ENCODE results near the gene GLRA1.
"Not testable (repeated sequence)": the region's sequence is repeated elsewhere in the genome, so short reads cannot be mapped to it uniquely, and the experiment has no call there.

Gene GLRA1

DNA sequence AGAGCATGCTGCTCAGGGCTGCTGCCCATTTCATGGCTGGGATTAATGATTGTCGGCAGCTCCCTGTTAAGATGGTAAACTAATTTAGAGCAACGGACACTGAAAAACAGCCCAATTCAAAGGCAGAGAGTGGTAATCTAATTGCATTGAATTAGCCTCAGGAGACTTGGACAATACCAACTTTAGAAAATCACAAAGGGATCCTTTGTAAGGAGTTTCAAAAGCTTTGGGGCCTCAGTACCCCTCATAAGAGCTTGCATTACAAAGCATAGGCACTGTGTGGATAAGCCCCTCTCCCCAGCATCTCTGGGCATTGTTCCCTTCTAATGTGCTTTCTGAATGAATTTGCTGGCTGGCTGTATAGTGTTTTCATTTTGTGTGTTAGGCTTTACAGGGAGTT, 6.7 kb downstream of the GLRA1 start:
- no peak for DNase-seq (ENCODE audit: low read depth in 2 of 2, low spot score in 1 of 2)

DNA sequence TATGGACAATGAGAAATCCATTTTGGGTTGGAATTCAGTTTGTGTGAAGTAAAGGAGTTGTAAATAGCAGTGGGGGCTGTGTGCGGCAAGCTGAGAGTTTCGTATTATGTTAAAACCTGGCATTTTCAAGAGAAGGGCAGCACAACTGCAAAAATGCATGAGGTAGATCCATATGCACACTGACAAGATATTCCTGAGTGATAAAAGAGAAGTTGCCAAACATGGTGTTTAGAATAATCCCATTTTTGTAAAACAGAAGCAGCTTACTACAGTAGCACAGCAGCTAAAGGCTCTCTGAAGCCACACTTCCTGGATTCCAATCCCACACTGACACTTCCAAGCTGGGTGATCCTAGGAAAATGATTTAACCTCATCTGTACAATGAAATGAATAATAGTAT, 11.2 kb downstream of the GLRA1 start:
- DNase-seq (ENCODE audit: low read depth in 2 of 2, low spot score in 1 of 2) = no peak

DNA sequence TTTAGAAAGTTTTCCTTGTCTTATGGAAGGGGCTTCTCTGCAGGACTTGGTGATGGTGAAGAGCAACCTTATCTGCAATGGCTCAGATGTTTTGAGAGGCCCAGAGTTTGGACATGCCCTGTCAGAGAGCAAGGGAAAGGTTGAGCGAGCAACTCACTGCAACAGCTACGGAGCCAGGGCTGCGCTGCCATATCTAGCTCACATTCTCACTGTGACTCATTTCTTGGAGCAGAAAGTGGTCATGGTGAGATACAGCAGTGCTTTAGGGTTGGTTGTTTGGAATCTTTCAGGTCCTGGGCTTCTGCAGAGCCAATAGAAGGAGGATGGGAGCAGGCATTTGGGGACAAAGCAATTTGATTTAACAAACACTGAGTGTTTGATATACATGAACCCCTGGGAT, 12.3 kb downstream of the GLRA1 start:
- DNase-seq (ENCODE audit: low read depth in 2 of 2, low spot score in 1 of 2) = no peak

DNA sequence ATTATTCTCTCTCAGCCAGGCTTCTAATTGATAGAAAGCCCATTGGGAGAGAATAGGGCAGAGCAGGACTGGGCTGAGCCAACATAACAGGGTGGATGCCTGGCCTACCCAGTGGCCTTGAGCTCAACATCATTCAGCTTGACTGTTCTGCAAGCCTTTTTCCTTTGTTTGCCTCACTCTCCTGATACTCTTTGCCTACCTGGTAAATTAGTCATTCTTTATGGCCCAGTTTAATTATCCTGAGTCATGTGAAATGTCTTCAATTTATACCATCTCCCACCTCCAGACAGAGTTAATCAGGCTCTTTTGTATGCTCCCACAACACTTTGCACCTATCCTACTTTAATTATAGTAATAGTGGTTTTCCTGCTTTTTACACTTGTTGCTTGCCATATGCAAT, 13.6 kb downstream of the GLRA1 start:
- no peak for DNase-seq (ENCODE audit: low read depth in 2 of 2, low spot score in 1 of 2)

DNA sequence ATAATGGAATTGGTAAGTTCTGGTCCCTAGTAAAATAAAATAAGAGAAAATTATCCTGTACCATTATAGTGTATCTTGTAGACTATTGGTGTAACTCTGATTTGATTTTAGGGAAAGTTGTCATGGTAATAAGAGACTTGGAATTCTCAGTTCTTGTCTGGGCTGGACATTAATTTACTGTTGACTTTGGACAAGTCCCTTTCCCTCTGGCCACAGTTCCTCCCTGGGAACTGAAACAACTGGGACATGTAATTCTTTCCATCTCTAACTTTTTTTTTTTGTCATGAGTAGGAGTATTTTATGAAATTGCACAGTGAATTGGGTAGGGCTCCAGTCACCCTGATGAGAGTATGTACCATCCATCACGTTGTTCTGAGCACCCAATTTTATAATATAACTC, 15.0 kb downstream of the GLRA1 start:
- DNase-seq (ENCODE audit: low read depth in 2 of 2, low spot score in 1 of 2) = no peak

DNA sequence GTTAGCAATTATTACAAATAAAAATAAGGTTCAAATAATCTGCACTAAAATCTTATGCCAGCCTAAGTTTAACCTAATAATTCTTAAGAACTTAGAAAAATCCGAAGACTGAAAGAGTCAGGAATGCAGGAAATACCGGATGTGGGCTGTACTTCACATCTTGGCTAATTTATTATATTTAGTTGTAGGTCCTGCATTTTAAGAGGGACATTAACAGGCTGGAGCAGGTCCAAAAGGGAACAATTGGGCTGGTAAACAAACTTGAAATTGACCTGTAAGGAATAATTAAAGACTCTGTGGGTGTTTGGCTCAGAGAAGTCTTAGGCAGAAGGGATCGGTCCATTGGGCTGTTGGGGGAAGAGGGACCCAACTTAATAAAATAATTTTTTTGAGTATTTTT, 18.4 kb downstream of the GLRA1 start:
- no peak for DNase-seq (ENCODE audit: low read depth in 2 of 2, low spot score in 1 of 2)

DNA sequence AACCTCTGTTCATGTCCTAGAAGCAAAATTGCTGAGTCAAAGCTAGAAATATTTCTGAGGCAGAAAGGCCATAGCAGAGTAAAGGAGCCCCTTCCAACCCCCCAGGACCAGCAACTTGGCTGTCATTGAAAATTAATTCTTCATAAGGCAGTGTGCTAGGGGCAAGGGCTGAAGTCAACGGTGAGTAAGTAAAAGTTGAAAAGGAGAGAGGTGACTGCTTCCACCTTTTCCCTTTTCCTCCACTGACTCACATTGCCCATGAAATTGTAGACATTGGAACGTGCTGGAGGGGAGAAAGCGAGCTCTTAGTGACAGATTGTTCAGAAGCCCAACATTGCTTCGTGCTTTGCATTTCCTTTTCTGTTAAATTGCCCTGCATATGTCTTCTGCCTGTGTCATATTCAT, 19.1 kb downstream of the GLRA1 start:
- no peak for DNase-seq (ENCODE audit: low read depth in 2 of 2, low spot score in 1 of 2)

DNA sequence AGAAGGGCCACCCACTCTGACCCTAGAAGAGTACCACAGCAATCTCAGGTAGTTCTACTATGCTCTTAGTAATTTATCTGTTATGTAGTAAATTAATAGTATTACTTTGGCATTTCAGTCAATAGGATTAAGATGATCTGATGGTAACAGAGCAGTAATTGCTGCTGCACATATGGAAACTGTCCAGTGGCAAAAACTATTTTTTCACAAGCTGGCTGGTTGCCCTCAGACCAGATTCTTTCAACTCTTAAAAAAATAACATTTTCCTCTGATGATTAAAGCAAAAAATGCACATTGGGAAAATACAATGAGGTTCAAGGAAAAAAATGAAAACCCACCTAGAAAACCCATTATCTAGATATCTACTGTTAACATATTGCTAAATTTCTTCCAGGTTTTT, 19.7 kb downstream of the GLRA1 start:
- DNase-seq (ENCODE audit: low read depth in 2 of 2, low spot score in 1 of 2) = no peak

DNA sequence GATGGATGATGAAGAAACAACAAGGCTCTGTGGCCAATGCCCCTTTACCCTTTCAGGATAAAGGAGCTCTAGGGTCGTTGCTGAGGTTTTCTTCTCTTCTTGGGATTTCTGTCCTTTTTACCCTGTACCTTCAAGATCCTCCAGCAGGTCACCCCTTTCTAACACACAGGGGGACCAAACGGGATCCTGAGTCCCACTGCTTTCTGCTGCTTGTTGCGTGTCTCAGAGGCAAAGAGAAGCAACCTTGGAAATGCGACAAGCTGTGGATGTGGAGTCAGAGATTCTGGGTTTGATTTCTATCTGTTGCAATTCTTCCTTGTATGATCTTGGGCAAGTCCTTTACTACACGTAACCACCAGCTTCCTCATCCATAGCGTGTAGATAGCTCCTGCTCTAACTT, 20.5 kb downstream of the GLRA1 start:
- DNase-seq (ENCODE audit: low read depth in 2 of 2, low spot score in 1 of 2) = no peak

DNA sequence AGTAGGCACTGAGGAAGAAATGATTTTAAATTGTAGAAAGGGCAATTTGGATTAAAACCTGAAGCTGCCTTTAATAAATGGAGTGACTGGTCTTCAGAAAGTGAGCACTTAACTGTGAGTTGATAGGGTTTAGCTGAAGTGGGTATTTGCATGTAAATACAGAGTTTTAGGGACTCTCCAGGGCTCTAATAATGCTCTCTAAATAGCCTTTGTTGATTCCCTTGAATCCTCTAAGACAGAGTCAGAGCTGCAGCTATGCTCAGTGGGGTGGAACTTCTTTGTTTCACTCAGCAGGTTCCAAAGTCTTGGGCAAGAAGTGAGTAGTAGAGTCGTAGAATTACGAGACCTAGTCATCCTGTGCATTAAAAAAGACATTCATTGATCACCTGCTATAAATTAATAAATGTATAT, 21.4 kb downstream of the GLRA1 start:
- no peak for DNase-seq (ENCODE audit: low read depth in 2 of 2, low spot score in 1 of 2)

DNA sequence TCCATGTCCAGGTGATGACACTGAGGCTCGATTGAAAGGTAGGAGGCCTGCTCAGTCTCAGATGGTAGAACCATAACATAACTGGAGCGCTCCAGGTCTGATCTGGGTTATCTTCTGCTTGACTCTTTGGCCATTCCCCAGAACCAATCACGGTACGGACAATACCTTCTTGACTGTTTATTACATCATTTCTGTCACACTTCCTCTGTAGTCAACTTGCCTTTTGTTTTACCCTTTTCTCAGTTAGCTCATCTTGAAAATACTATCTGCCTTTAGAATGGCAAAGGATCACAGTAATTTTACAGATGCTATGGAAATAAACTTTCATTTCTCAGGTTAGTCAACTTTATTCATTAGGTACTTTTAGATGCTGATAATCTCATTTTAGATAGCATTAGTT, 22.4 kb downstream of the GLRA1 start:
- no peak for DNase-seq (ENCODE audit: low read depth in 2 of 2, low spot score in 1 of 2)

DNA sequence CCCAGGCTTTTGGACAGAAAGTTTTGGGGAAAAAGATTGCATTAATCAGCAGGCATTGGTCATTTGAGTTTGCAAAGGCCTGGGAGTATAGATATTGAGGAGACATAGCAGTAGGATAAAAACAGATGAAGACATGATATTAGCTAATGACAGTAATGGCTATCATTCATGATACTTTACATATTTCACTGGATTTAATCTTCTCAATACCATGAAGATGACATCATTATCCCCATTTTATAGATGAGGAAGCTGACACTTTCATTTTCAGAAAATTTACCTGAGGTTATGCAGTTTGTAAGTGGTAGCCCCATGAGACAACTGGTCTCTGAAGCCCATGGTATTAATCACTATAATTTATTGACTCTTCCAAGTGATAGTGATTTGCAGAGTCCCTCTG, 23.0 kb downstream of the GLRA1 start:
- no peak for DNase-seq (ENCODE audit: low read depth in 2 of 2, low spot score in 1 of 2)

DNA sequence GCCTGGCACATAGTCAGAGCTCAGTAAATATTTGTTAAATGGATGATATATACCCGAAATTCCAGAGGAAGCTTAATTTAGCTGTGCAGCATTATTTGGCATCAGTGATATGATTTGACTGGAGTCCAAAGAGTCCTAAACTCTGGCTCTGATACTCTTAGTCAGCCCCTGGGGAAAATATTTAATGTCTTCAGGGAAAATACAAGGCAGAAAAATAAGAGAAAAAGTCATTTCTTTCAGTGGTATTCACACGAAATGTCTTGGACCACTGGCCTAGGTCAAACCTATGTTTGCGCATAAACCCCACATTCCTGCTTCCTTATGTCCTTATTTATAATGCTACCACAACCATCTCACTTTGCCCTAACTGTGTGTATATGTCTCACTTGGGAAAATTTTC, 23.8 kb downstream of the GLRA1 start:
- DNase-seq (ENCODE audit: low read depth in 2 of 2, low spot score in 1 of 2) = no peak

DNA sequence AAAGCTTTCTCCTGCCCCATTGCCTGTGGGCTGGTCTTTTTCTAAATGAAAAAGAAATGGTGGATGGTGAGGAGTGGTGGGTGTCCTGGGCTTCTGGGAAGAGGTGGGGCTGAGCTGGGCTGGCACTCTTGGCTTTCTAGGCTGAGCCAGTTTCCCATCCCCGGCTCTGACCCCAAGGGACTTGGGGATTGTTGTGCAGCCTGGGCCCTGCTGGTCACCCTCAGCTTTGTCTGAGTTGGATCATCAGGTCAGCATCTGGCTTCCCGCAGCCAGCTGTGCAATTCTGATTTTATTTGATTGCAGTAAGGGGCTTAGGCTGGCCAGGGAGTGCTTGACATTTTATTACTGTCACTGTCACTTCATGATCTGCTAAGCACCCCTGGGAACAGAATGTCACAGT, 25.3 kb downstream of the GLRA1 start:
- DNase-seq (ENCODE audit: low read depth in 2 of 2, low spot score in 1 of 2) = no peak

DNA sequence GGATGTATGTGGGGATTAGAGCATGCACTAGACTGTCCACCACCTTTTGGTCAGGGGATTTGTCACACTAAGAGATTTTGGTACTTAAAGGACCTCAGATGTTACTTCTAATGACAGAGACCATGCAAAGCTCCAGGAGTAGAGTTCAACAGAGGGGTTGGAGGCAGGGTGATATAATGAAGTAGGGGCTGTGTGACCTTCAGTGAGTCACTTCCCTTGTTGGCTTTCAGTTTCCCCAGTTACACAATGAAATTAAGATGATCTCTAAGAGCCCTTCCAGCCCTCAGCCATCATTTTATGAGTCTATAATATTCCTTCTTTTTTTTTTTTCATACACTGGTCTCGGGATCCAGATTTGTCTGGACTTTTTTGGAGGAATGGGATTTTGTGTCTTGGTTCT, 26.8 kb downstream of the GLRA1 start:
- no peak for DNase-seq (ENCODE audit: low read depth in 2 of 2, low spot score in 1 of 2)

DNA sequence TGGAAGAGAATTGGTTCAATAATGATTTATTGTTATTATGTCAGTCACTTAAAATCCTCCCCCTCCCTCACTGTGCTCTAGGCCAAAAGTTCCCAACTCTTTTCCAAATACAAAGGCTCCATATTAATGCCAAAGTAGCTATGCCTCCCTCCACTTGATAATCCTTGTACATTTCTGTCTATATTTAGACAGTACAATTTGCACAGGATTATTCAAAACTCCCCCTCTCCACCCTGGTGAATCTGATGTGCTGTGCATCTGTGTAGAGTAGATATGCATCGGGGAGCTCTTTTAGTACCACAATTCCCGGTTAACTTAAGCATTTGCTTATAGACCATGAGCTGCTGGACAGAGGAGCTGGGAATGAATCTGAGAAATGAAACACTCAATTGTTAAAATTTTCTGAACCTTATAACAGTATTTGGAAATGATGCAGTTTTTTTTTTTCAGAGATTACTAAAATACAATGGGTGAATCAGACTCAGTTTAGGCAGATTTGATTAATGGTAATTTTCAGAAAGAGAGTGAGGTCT, 27.6 kb downstream of the GLRA1 start:
- no peak for DNase-seq (ENCODE audit: low read depth in 2 of 2, low spot score in 1 of 2)

DNA sequence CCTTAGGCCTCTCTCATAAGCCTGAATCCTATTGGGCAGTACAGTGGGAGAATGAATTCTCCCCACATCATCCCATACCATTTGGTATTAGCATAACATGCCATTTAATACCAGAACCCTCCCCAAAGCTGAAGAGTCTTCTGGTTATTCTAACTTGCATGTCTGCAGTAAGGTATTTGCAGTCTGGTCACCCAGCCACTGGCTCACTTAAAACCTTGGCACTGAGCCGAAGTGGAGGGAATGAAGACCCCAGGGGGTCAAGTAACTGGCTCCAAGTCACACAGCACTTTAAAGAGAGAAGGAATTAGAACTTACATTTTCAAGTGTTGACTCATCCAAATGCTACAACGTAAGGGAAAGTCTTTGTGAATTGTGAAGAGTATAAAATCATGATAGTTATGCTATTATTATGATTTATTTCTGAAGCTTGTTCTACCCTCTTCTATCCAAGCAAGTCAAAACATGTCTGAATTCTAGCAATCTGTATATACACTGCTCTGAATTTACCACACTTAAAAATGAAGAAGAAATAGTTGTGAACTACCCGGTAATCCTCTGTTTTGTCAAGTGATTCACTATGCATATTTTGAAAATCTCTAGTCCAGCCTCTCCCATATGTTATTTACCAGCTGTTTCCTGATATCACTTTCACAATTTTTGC, 28.5 kb downstream of the GLRA1 start:
- DNase-seq (ENCODE audit: low read depth in 2 of 2, low spot score in 1 of 2) = no peak

DNA sequence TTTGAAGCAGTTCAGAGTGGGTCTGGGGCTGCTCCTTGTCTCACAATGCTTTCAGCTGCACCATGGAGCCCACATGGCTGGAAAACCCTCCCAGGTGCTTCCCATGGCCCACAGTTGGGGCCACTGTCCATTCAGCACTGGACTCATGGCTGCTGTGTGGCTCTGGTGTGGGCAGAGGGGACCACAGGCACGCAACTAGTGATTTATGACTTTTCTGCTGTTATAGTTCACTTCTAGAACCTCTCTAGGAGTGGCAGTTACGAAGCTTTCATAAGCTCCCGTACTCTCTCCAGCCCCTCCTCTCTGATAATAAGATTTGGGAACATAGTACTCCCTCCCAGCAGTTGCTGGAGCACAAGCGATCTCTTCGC, 29.0 kb downstream of the GLRA1 start:
- DNase-seq (ENCODE audit: low read depth in 2 of 2, low spot score in 1 of 2) = no peak

DNA sequence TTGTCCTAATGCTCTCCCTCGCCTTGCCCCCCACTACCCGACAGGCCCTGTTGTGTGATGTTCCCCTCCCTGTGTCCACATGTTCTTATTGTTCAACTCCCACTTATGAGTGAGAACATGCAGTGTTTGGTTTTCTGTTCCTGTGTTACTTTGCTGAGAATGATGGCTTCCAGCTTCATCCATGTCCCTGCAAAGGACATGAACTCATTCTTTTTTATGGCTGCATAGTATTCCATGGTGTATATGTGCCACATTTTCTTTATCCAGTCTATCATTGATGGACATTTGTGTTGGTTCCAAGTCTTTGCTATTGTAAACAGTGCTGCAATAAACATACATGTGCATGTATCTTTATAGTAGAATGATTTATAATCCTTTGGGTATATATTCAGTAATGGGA, 31.2 kb downstream of the GLRA1 start:
- DNase-seq (ENCODE audit: low read depth in 2 of 2, low spot score in 1 of 2) = not testable (repeated sequence)

DNA sequence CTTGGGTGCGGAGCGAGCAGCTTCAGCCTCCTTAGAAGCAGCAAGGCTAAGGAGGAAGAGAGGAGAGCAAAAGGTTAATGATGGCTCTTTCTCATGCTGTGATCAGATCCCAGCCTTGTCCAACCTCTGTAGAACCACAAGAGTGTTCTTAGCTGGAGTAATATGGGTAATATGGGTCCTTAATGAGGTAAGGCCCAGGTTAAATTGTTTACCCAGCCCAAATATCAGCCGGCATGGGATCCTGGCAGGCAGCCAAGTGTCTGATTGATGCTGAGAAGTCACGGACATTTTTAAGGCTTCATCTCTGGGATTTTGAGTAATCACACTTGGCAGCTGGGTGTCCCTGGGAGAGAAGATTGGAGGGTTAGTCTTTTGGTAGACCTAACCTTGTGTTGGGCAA, 32.3 kb downstream of the GLRA1 start:
- DNase-seq (ENCODE audit: low read depth in 2 of 2, low spot score in 1 of 2) = no peak

DNA sequence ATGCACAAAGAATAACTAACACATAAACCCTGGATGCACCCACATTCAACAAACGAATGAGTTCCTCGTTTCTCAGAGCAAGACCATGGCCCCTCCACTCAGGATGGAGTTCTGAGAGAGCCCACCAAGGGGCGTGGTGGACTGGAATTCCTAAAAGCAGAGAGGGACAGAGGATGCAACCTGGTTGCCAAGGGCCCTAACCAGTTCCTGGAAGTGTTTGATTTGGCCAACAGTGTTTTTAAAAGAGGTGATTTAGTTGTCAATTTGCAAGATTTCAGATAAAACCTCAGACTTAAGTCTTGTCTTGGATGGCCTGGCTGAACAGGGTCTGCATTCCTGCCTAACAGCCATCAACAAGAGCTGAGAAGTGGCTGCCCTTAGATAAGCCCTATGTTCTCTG, 34.4 kb downstream of the GLRA1 start:
- DNase-seq (ENCODE audit: low read depth in 2 of 2, low spot score in 1 of 2) = no peak

DNA sequence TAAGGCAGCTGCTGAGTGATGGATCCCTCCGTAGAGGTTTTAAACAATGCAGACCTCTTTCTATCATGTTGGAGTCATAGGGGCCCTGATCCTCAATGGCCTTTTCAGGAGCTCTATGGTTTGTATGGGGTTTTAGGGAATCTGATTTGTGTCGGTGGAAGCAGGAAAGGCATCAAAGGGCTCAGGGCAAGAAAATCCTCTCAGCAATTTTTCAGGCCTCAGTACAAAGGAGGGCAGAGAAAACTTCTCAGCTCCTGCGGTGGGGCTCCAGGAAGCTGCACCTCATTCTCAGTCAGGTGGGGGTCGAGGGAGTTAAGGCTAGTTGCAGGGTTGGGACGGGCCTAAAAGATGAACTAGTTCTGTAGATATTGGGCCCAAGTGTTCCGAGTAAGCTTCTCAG, 35.0 kb downstream of the GLRA1 start:
- no peak for DNase-seq (ENCODE audit: low read depth in 2 of 2, low spot score in 1 of 2)

DNA sequence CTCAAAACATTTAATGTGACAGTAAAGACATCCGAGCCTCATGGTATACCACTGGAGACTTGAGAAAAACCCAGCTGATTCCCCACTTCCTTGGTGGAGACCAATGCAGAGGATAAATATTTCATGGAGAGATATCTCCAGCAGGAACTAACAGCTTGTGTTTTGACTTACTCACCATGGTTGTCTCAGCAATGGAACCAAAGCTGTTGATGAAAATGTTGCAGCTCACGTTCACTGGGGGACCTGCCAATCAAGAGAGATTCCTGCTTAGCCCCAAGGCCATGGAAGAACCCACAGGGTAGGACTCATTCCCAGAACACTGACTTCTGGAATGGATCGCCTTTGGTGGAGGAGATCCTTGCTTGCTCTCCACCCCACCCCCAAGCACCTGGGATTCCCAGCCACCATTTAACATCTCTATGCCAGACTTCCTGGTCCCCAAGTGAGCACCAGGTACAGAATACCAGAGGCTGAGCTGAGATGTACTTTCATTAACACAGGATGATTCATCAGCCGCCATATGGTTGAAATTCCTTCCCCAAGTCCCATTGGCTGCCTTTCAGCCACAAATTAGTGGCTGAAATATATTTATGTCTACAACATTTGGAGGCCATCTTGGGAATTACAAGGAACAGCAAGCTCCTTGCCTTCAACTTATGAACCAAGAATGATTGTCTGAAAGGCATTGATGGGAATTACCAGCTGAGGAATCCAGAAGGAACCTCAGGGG, 37.9 kb downstream of the GLRA1 start:
- no peak for DNase-seq (ENCODE audit: low read depth in 2 of 2, low spot score in 1 of 2)
